ENCODE data around the gene NPHP1. TPM values are rescaled to one million over a fixed set of nuclear protein-coding genes. Genes with fewer than 3 reads are reported as not detected.
"Not testable (repeated sequence)": the region's sequence is repeated elsewhere in the genome, so short reads cannot be mapped to it uniquely, and the experiment has no call there.

Gene NPHP1
- total RNA-seq, 2 donors from 2014 or later, result 8.4 to 10.6 TPM

DNA sequence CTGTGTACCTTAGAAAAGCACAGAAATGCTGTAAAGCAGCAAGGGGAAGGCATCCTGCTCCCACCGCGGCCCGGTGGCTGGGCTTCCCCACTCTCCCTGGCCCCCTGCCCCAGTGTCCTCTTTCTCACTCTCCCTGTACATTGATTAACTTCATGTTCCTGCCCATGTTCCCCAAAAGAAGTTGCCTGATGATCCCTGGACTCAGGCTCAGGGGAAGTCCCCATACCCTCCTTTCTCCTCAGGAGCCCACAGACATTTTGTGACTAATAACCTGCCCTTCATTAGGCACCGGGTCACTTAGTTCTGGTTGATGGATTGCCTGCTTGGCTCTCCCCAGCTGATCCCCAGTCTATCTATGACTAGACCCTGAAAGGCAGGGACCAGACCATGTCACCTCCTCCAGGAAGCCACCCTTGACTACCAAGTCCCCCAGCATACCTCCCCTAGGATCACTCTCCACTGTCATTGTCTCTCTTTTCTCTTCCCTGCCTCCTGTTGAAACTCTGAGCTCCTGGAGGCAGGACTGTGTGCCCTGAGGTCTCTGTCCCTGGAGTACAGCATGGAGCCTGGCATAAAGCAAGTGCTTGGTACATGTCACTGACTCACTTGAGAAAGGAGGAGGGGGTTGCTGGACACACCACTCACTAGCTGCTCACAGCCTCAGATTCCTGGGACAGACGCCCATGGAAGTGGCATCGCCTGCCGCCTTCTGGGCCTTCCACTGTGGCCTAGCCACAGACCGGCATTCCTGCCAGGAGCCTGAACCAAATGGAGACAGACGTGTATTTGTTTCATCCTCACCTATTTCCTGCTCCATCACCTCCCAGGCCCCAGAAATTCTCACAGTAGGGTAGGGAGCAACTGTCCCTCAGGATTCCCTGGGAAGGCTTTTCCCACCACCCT, 102.7 kb downstream of the NPHP1 start:
- Mint-ChIP-seq H3K27me3 (ENCODE audit: insufficient read depth) (peaks cover 3% of the 10 kb centered on the region), H3K4me1 (no peaks in the 10 kb centered on the region), H3K4me3 (no peak overlapping the region), H3K36me3 (ENCODE audit: low read depth) (no peaks in the 10 kb centered on the region), H3K9me3 (peaks cover 10% of the 10 kb centered on the region), H3K27ac (no peak overlapping the region)
- H3K4me3 ChIP-seq (ENCODE audit: low read length), result no peak overlapping the region
- H3K27ac ChIP-seq (ENCODE audit: low read depth, low read length), result no peak overlapping the region
- no peak overlapping the region for H3K9ac ChIP-seq (ENCODE audit: extremely low read depth, low read length, poor library complexity, severe bottlenecking)
- 91 to 98% methylated on average over 6 to 9 of the region's 9 CpGs for WGBS, 2 experiments (ENCODE audit: insufficient coverage in 1 of 2, insufficient read length in 1 of 2)
- no peaks in the 10 kb centered on the region for H3K27me3 ChIP-seq (ENCODE audit: control insufficient read depth, insufficient read depth, low read length, poor library complexity, severe bottlenecking)
- no peak for DNase-seq
- no peaks in the 10 kb centered on the region for H3K36me3 ChIP-seq (ENCODE audit: control insufficient read depth, insufficient read depth, low read length)
- H3K4me1 ChIP-seq (ENCODE audit: control insufficient read depth, insufficient read depth, low read length), result no peaks in the 10 kb centered on the region
- H3K9me3 ChIP-seq (ENCODE audit: control insufficient read depth, low read length), result peaks cover 6% of the 10 kb centered on the region
- TF ChIP-seq, protein P1, sequence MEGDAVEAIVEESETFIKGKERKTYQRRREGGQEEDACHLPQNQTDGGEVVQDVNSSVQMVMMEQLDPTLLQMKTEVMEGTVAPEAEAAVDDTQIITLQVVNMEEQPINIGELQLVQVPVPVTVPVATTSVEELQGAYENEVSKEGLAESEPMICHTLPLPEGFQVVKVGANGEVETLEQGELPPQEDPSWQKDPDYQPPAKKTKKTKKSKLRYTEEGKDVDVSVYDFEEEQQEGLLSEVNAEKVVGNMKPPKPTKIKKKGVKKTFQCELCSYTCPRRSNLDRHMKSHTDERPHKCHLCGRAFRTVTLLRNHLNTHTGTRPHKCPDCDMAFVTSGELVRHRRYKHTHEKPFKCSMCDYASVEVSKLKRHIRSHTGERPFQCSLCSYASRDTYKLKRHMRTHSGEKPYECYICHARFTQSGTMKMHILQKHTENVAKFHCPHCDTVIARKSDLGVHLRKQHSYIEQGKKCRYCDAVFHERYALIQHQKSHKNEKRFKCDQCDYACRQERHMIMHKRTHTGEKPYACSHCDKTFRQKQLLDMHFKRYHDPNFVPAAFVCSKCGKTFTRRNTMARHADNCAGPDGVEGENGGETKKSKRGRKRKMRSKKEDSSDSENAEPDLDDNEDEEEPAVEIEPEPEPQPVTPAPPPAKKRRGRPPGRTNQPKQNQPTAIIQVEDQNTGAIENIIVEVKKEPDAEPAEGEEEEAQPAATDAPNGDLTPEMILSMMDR (conservative IDR thresholded peaks at IDR 0.05), result no peak

DNA sequence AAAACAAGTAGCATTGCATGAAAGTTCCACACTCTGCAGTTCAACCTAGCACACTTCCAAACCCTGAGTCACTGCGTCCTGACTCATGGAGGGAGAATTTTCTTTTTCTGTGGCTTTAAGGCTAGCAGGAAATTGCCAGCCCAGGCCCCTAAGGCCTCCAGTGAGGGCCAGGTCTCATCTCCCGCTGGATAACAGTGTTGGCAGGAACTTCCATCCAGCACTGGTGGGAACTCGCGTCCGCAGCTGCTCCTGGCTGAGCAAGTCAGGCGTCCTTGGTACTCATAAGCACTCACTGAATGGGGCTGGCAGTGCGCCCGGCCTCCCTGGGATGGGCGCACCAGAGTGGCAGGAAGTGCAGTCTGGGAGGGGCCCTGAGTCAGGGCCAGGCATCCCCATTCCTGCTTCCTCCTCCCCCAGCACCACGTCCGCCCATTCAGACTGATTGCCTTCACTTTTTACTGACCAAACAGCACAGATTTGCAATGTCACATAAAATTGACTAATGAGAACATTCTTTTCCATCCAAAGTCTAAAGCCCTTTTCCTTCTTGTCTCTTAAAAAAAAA, 103.5 kb downstream of the NPHP1 start:
- Histone ChIP-seq H3K27me3 (ENCODE audit: control insufficient read depth, insufficient read depth, low read length, poor library complexity, severe bottlenecking) (no peaks in the 10 kb centered on the region), H3K27ac (ENCODE audit: low read depth, low read length) (no peak overlapping the region), H3K4me1 (ENCODE audit: control insufficient read depth, insufficient read depth, low read length) (no peaks in the 10 kb centered on the region), H3K36me3 (ENCODE audit: control insufficient read depth, insufficient read depth, low read length) (no peaks in the 10 kb centered on the region), H3K9me3 (ENCODE audit: control insufficient read depth, low read length) (no peaks in the 10 kb centered on the region), H3K9ac (ENCODE audit: extremely low read depth, low read length, poor library complexity, severe bottlenecking) (no peak overlapping the region), H3K4me3 (ENCODE audit: low read length) (no peak overlapping the region)
- Mint-ChIP-seq H3K27me3 (ENCODE audit: insufficient read depth) (peaks cover 3% of the 10 kb centered on the region), H3K36me3 (ENCODE audit: low read depth) (no peaks in the 10 kb centered on the region), H3K27ac (no peak overlapping the region), H3K4me3 (no peak overlapping the region), H3K9me3 (peaks cover 3% of the 10 kb centered on the region), H3K4me1 (no peaks in the 10 kb centered on the region)
- peak; percentile 66 for DNase-seq
- WGBS, 2 experiments (ENCODE audit: insufficient coverage in 1 of 2, insufficient read length in 1 of 2), result 84% methylated on average over 11 of the region's 11 CpGs; no CpG with 5 or more reads in 1 of the 2 experiments
- TF ChIP-seq, protein P1 (conservative IDR thresholded peaks at IDR 0.05), result no peak

DNA sequence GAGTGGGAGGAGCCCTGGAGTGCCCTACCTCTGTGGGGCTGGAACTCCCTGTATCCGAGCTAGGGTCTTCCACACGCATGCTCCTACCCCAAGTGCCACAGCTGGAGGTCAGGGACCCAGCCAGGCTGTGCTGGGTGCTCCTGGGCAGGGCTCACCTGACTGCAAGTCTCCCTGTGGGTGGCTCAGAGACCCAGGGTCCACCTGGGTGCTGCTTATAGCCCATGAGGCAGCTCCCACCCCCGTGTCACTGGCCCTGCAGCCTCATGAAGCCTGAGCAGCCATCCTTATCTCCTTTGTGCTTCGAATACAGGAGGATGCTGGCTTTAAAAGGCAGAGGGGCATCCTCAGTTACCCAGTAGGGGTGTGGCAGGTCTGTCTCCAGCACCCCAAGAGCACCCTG, 103.9 kb downstream of the NPHP1 start:
- not testable (repeated sequence) for H3K27ac Mint-ChIP-seq; H3K9me3 Mint-ChIP-seq; H3K4me1 ChIP-seq (ENCODE audit: control insufficient read depth, insufficient read depth, low read length); H3K27ac ChIP-seq (ENCODE audit: low read depth, low read length); H3K36me3 ChIP-seq (ENCODE audit: control insufficient read depth, insufficient read depth, low read length); H3K4me3 Mint-ChIP-seq; H3K27me3 Mint-ChIP-seq (ENCODE audit: insufficient read depth); H3K4me3 ChIP-seq (ENCODE audit: low read length); H3K27me3 ChIP-seq (ENCODE audit: control insufficient read depth, insufficient read depth, low read length, poor library complexity, severe bottlenecking); DNase-seq; H3K36me3 Mint-ChIP-seq (ENCODE audit: low read depth); H3K4me1 Mint-ChIP-seq; H3K9me3 ChIP-seq (ENCODE audit: control insufficient read depth, low read length); H3K9ac ChIP-seq (ENCODE audit: extremely low read depth, low read length, poor library complexity, severe bottlenecking)
- WGBS, 2 experiments (ENCODE audit: insufficient coverage in 1 of 2, insufficient read length in 1 of 2), result 90 to 100% methylated on average over 1 to 4 of the region's 4 CpGs
